ENCODE results near the gene PTPRE. TPM values are rescaled to one million over a fixed set of nuclear protein-coding genes. Genes with fewer than 3 reads are reported as not detected.

The PTPRE gene
- polyA plus RNA-seq, 5 donors = 7.2 to 10.1 (median 7.6) TPM

DNA sequence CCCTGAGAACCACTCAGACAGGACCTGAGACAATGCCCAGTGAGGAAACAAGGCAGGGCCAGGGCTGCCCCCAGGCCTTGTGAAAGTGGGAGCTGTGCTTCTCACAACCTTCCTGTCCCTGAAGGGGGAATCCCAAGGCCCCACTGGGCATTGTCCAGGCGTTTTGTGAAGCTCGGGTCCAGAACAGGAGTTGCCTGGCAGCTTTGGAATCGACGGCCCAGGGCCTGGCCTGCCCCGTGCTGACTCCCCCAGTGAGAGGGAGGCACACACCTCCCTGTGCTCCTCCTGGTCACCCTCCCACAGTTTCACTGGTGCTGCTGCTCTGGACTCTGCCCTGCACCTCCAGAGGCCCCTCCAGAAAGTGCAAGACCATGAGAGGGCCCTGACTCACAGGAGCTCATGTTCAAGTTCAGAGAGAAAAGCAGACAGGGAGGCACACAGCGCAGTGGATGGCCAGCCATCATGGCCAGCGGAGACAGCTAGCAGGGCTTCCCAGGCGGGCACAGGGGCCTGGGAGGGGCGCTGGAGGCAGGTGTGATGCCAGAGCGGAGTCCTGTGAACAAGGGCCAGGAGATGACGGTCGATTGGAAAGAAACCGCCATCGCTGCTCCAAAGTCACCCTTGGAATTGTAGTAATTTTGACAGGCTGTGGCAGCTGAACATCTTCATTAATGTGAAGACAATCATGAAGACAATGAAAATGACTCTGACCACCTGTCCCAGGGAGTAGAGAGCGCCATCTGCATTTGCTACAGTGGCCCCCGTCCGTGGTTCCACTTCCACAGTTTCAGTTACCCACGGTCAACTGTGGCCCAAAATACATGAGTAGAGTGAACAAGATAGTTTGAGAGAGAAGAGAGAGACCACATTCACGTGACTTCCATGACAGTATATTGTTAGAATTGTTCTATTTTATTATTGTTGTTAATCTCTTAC lies 115.6 kb downstream of the PTPRE start:
- no peak for DNase-seq

DNA sequence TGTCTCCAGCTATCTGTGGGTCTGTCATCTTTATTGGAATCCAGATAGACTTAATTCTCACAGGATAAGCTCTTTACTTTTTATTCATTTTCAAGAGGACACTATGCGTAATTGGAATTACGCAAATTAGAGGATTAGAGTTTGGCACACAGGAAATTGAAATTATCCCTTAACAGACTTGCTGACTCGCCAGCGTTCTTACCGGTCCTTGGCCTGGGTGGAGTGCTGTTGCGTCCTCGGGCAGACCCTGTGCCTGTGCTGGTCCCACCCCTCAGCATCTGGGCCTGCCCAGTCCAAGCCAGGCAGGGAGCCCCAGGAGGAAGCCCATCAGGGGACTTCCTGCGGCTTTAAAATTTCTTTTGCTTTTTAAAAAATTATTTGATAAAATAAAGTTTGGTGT lies 117.5 kb downstream of the PTPRE start:
- DNase-seq = no peak

DNA sequence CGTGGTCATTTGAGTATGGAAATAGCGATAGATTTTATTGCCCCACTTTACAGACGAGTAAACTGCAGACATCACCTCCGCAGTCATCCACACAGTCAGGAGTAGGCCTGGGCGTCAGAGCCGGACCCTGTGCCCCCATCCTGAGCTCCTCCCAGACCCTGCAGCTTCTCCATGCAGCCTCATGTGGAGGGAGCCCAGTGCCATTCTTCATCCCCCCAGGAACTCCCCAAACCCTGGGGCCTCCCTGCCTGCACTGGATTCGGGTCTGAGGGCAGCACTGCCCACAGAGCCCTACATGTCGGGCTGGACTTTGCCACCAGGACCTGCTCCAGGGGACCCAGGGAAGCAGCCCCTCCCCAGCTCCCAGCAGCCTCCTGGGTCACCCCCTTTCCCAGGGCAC lies 118.5 kb downstream of the PTPRE start:
- DNase-seq = no peak

DNA sequence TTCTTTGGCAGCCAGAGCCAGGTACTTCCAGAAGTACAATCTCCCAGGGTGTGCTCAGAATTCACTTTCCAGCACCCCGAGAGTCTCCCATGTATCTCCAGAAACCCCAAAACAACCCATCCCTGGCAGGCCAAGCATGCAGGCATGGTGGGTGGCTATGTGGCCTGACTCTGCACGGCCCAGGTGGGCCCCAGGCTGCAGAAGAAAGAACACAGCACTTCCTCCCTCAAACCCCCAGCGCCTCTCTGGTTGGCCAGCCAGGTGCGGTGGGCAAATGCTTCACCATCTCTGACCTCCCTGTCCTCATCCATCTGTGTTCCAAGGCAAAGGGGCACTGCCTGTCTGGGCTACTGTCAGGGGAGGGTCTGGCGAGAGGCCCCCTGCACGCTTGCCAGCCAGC lies 119.0 kb downstream of the PTPRE start:
- DNase-seq = no peak

DNA sequence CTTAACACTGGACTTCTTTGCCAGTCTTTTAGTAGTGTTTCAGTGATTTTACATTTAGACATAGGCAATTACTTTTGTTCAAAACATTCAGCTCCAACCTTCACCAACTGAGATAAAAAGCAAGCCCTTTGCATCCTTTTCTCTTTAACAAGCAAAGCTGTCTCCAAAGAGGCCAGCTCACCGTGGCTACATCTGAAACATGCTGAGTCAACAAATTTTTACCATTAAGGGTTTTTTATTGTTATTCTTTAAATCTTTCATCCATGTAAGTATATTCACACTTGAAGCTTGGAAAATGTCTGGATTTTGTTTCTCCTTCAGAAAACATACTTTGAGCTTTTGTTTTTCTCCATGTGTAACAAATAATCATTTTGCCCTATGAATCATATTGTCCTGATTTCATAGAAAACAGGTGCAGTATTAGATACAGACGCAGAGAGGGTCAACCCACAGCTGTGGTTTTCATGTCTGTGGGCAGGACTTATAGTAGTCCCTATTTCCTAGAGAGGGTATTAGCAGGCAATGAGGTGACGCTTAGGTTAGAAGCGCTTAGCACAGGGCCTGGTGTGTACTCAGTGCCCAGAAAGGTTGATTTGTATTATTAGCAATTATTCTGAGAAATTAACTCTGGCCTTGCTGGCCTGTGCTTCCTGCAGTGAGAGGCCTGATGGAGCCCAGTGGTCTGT lies 119.9 kb downstream of the PTPRE start:
- no peak for DNase-seq

DNA sequence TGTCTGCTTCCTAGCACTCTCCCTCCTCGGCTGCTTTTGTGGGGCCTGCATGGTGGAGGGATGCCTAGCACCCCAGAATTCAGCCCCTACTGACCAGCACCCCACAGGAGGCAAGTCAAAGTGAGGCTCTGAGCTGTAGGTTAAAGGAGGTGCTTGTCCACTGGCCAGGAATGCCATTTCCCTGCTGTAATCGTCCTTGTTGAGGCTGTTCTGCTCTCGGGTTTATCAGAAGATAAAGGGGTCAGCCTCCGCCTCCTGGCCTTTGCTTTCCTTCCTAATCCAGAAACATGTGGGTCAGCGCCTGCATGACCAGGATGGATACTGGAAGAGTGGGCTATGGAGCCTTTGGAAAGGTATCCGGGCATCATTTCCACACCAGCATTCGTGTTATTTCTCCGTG lies 120.4 kb downstream of the PTPRE start:
- DNase-seq = no peak

DNA sequence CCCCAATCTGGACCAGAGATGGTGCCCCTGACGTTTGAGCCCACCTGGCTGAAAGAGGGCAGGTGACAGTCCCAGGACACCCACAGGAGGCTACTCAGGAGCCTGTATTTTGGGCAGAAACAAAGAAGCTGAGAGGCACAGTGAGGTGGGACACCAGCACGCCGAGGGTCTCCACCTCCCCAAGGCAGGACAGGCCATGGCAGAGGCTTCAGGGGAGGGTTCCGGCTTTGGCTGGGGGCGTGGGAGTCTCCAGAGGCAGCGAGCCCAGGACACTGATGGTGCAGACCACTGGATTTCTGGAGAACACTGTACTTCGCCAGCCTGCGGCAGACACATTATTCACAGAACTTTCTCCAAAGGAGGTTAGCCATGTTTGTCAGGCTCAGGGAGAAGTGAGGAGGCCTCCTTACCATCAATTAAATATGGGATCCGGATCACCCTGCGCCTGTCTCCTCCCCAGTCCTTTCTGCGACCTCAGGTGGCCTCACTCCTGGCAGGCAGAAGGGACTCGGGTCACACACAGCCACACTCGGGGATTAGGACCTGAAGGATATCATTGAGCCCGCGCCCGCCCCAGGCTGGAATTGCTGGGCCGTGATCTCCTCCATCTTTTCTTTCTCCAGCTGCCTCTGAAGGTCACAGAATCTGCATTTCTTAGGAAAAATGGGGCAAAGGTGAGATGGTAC lies 121.1 kb downstream of the PTPRE start:
- no peak for DNase-seq

DNA sequence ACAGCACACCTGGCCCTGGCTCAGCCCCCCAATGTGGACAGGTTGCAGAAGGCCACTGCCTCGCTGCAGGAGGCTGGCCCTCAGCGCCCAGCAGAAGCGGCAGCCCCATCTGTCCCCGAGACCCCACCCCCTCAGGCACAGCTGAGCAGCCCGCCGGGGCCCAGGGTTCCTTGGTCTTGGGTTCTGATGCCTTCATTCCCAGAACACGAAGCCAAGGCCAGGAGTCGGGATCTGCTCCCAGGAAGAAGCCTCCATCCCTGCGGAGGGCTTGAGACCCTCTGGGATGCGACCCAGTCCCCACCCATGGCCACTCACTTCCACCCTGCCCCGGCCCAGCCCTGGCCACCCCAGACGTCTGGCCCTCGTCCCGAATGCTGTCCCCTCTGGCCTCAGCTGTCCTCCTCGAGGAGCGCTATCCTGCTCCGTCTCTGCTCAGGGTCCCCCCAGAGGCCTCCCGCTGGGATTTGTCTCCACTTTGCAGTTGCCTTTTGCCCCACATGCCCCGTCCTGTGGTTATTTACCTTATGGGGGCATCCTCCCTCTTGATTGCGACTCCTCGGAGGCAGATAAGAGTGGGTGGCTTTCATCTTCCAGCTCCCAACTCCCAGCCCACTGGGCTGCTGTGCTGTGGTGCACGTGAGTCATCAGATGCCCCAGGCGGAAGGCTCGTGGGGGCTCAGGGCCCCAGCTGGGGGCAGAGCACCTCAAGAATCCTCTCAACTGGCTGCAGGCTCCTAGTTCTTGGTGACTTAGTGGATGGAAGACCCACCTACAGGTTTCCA lies 121.8 kb downstream of the PTPRE start:
- no peak for DNase-seq

DNA sequence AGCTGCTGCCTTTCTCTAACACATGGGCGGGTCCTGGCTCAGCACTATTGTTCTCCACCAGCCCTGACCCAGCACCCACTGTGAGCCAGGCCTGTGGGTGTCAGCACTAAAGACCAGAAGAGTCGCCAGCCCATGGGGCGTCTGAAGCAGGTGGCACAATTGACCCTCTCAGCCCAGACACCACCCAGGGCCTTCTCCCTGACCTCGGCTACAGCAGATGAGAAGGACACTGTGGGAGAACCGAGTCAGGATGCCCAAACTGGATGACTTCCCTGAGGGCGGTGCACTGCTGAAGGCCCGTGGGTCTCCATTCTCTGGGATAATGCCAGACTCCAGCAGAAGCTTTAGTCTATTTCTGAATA lies 122.4 kb downstream of the PTPRE start:
- no peak for DNase-seq

DNA sequence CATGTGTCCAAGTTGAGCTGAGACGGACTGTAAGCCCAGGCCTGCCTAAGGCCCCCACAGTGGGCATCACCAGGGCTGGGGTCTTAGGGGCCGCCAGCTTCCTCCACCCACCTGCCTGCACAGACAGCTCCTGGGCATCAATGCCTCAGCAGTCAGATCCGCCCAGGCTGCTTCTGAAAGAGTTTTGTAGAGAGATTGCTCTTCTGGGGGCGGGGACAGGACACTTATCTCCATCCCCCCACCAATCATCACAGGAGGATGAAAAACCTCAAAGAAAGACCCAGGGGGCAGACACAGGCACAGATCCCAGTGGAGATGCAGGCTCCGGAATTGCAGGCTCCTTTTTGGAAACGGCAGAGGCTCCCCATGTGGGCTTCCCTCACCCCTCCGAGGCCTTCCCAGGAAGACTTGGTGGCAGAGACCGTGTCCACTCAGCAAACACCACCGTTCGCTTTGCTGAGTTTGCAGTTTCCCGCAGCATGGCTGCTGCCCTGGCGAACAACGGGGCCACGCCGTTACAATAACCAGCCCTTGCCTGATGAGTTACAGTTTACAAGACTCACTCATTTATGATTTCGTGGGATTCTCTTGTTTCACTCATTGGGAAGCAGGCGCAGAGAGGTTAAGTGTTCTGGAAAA lies 122.9 kb downstream of the PTPRE start:
- no peak for DNase-seq

DNA sequence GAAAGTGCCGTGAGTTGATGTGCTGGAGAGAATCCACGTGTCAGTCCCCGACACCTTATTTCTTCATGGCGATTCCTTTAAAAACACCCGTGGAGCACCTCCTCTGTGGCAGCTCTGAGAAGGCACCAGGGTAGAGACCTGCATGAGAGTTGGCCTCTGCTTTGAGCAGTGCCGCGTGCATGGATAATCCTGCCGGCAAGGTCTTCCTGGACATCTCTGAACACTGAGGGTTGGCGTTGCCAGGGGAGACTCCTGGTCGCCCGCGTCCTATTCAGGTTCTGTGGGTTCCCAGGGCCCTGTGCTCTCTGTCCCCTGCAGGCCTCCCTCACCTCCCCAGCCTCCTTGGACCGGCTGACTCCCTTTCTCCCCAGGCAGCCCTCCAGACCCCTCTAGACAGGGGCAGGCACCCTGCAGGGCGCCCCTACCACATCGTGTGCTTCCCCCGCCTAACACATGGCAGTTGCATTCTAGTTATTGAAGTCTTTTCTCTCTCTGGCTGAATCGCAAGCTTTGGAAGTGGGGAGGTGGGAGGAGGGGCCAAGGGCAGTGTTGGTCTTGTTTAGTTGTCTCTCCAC lies 123.7 kb downstream of the PTPRE start:
- no peak for DNase-seq

DNA sequence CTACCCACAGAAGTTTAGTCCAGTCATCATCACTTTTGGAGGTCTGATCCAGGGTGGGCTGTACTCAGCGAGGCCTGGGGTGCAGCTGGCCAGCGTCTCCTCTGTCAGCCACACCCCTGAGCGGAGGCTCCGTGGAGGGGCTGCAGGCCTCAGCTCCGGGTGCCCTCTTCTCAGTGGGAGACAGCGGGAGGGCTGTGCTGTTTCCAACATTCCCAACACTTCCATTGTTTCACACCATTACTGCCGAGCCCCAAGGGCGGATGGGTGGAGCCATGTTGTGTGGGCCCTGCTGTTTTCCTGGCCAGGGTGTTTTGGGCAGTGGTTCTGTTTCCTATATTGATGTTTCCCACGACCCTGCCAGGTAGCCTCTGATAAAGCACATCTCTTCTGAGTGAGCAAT lies 124.3 kb downstream of the PTPRE start:
- no peak for DNase-seq

DNA sequence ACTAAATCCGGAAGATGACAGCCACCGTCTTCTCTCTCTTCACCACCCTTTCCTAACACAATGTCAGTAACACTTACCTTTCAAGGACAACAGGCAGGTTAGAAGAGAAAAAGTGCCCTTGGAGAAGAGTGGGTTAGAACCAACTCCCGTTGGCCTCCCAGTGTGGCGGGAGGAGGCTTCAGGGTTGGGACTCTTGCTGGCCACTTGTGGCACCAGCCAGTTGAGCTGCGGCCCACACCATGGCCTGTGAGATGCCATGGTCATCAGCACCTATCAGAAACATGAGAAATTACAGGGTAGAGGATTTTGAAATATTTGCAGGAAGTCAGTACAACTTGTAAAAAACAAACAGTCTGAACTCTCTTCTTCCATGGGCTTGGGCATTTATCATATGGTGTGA lies 125.6 kb downstream of the PTPRE start:
- no peak for DNase-seq

DNA sequence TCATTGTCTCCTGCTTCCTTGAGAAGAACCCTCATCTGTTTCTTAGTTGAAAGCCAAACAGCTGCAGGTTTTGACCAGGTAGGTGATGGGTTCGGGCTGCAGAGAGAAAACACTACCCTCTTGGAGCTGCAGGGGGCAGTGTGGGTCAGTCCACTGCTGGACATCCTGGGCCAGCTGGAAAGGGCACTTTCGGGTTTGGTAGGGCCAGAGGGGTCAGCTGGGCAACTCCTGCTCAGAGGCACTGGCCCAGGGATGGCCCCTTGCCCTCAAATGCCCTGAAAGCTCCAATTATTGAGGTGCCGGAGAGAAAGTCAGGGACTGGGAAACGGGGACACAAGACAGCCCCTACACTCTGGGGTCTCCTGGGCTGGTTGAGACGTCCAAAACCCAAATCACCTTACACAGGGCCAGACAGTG lies 128.7 kb downstream of the PTPRE start:
- DNase-seq = no peak

DNA sequence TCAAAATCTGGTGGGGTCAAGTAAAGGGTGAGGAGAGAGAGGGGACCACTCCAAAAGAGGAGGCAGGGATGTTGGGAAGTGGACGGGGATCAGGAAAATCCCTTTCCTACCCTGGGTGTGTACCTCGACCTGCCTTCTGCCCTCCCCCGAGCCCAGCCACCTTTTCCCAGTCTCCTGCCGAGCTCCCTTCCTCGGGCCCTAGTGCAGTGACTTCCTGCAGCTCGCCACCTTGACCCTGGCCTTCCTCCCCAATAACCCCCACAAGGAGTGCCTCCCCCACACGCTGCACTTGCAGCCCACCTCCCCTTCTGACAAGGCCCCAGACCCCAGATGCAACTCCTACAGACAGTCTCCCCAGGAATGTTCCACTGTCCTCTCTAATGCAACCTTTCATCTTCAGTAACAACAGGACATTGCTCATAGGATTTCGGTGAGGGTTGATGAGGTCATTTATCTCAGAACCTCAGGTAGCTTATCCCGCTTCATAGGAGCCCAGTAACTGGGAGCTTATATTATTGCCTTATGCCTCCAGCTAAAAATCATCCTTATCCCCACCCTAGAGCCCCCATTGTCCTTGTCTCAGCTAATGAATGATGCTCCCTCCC lies 129.2 kb downstream of the PTPRE start:
- DNase-seq = no peak

DNA sequence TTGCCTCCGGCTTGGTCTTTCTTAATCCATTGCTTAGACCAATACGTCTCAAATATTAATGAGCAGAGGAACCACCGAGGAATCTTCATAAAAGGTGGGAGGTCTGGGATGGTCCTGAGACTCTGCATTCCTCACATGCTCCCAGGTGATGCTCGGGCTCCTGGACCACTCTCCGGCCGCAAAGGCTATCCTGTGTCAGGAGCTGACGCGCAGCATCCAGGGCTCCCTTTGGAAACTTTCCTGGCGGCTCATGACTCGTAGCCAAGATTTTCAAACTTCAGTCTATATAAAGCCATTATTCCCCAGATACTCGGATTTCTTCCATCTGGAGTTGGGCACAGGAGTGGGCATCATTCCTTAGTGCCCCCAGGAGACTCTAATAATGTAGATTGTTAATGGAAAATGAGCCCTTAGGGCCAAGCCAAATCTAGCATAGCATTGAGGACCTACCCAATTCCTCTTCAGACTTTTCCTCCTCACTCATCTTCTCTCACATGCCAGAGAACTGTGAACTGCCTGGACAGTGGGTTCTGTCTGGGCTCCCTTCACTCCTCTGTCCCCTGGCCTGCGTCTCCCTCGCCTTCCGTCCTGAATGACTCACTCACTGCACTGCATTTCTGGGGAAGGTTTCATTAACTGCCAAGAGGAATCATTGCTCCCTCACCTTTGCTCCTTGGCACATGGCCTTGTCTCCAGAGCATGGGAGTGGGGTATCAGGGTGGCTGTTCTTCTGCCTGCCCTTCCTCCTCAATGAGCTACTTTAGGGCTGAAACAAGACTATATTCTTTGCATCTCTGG lies 130.0 kb downstream of the PTPRE start:
- DNase-seq = no peak

DNA sequence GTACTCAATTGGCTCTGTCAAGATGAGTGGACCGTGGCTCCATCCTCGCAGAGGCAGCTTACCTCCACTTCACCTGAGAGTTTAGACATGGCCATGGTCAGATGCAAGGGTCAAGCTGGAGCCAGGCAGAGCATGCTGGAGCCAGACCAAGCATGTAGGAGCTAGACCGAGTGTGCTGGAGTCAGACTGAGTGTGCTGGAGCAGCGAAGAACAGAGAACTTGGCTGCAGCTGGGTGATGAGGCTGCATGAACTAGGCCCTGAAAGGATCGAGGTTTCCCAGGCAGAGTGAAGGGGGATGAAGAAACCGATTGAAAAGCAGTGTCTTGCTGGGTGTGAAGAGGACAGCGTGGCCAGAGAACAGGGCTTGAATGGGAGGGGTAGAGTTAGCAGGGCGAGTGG lies 133.2 kb downstream of the PTPRE start:
- no peak for DNase-seq

DNA sequence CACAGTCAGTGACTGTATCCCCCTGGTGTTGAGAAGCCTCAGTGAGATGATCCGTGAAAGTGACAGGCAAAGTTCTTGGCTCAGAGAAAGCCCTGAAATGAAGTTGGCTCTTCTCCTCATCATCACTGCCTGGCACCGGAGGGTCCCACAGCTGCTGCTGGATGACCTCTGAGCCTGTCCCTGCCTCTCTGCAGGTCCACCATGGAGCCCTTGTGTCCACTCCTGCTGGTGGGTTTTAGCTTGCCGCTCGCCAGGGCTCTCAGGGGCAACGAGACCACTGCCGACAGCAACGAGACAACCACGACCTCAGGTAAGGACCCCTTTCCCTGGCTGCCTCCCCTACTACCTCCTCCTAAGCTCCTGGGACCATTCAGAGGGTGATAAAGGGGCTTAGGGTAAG lies 133.8 kb downstream of the PTPRE start:
- no peak for DNase-seq

DNA sequence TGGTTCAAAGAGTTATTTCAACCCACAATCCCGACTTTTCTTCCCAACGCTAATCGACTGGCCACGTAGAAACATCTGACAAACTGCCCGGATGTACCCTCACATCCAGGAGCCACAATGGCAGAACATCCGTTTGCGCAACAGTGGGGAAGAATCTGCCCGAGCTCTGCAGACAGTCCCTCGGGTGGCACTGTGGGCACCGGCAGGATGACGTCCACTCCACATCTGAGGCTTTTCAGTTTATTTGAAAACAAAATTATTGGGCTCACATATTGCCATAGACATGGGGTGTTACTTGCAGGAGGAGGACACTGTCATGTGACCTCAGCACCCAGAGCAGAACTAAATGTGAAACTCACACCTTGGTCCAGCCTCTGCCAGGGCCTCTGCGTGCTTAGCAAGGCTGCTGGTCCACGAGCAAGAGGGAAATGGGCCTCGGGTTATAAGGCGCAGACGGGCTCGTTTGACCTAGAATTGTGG lies 135.3 kb downstream of the PTPRE start:
- no peak for DNase-seq

Measured in right lung (tissue), 5 donors.